ENCODE measurements around the gene DISP2.

GRCh38 chr15:40336744-40337122 is 21.3 kb upstream of the DISP2 start:
- TF ChIP-seq POLR2A (IDR thresholded peaks at IDR 0.05), result no peak
- TF ChIP-seq, protein P1, sequence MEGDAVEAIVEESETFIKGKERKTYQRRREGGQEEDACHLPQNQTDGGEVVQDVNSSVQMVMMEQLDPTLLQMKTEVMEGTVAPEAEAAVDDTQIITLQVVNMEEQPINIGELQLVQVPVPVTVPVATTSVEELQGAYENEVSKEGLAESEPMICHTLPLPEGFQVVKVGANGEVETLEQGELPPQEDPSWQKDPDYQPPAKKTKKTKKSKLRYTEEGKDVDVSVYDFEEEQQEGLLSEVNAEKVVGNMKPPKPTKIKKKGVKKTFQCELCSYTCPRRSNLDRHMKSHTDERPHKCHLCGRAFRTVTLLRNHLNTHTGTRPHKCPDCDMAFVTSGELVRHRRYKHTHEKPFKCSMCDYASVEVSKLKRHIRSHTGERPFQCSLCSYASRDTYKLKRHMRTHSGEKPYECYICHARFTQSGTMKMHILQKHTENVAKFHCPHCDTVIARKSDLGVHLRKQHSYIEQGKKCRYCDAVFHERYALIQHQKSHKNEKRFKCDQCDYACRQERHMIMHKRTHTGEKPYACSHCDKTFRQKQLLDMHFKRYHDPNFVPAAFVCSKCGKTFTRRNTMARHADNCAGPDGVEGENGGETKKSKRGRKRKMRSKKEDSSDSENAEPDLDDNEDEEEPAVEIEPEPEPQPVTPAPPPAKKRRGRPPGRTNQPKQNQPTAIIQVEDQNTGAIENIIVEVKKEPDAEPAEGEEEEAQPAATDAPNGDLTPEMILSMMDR (IDR thresholded peaks at IDR 0.05), result no peak
- no peak for TF ChIP-seq EP300 (IDR thresholded peaks at IDR 0.05)
- no peak for TF ChIP-seq POLR2AphosphoS5 (IDR thresholded peaks at IDR 0.05)
